PC-3 (cell line): ENCODE data around the gene ZNF469. TPM values are rescaled to one million over a fixed set of nuclear protein-coding genes. Genes with fewer than 3 reads are reported as not detected.

Experiments used
- ATAC-seq: fragments of 200-7000 bp; cut with Tn5 transposase; 2 replicates; pipeline ENCODE4 v1.9.1; 2020; ENCODE audit warnings: mild to moderate bottlenecking, moderate library complexity
- BruUV-seq: library from RNA; stranded (reverse); fragments of 400-500 nt; replicated peaks from 2 replicates; lab custom pipeline; 2021; lab: Mats Ljungman, UMichigan
- CTCF ChIA-PET: fragments of 300-600 bp; sonication (Branson Sonifier 250); formaldehyde crosslinking; loops from one replicate; lab custom pipeline; 2022; ENCODE audit warnings: antibody characterized with exemption; lab: Charles Lee
- POLR2A ChIA-PET: fragments of 300-600 bp; sonication (Branson Sonifier 250); formaldehyde crosslinking; loops from one replicate; lab custom pipeline; 2022; ENCODE audit warnings: antibody characterized with exemption; ENCODE audit not compliant: unreplicated experiment; lab: Charles Lee
- DNase-seq: peaks from one replicate; pipeline ENCODE4 v3.0.0-alpha.2; 2015
- H2AFZ ChIP-seq: fragments of 300-600 bp; sonication (generic); 2 replicates; pipeline ENCODE4 v1.6.0; 2016; ENCODE audit warnings: antibody characterized with exemption, low read length
- H3F3A ChIP-seq: fragments of 300-600 bp; sonication (generic); one replicate; pipeline ENCODE4 v1.6.0; 2017; ENCODE audit warnings: antibody characterized with exemption, low read length, control low read depth, mild to moderate bottlenecking; ENCODE audit not compliant: unreplicated experiment
- H3K27ac ChIP-seq: fragments of 300-600 bp; sonication (generic); 2 replicates; pipeline ENCODE4 v1.5.1; 2016; ENCODE audit warnings: mild to moderate bottlenecking, low read length
- H3K27me3 ChIP-seq: fragments of 300-600 bp; sonication (generic); 2 replicates; pipeline ENCODE4 v1.6.1; 2016; ENCODE audit warnings: low read length, mixed read lengths
- H3K36me3 ChIP-seq: fragments of 300-600 bp; sonication (generic); 2 replicates; pipeline ENCODE4 v1.6.1; 2016; ENCODE audit warnings: low read depth, mixed run types, low read length, mixed read lengths
- H3K4me1 ChIP-seq: fragments of 300-600 bp; sonication (generic); 2 replicates; pipeline ENCODE4 v1.5.1; 2016; ENCODE audit warnings: low read length; ENCODE audit not compliant: insufficient read depth
- H3K4me2 ChIP-seq: fragments of 300-600 bp; sonication (generic); 2 replicates; pipeline ENCODE4 v1.6.0; 2016; ENCODE audit warnings: low read length
- H3K4me3 ChIP-seq: fragments of 300-600 bp; sonication (generic); 2 replicates; pipeline ENCODE4 v1.5.1; 2016; ENCODE audit warnings: mild to moderate bottlenecking, low read length, mixed read lengths
- H3K79me2 ChIP-seq: fragments of 300-600 bp; sonication (generic); 2 replicates; pipeline ENCODE4 v1.6.1; 2017; ENCODE audit warnings: low read length, mixed read lengths
- H3K9ac ChIP-seq: fragments of 300-600 bp; sonication (generic); 2 replicates; pipeline ENCODE4 v1.6.0; 2016; ENCODE audit warnings: mild to moderate bottlenecking, low read length
- H3K9me2 ChIP-seq: fragments of 300-600 bp; sonication (generic); replicated peaks from 2 replicates; pipeline ENCODE4 v1.6.1; 2016; ENCODE audit warnings: mixed run types, low read length, mixed read lengths
- H3K9me3 ChIP-seq: fragments of 300-600 bp; sonication (generic); 2 replicates; pipeline ENCODE4 v1.6.1; 2016; ENCODE audit warnings: low read length, mixed read lengths
- H4K20me1 ChIP-seq: fragments of 300-600 bp; sonication (generic); 2 replicates; pipeline ENCODE4 v1.6.1; 2016; ENCODE audit warnings: low read length, mixed read lengths
- EZH2 ChIP-seq: fragments of 300-600 bp; sonication (generic); IDR thresholded peaks from one replicate; pipeline ENCODE4 v1.6.1; 2017; ENCODE audit warnings: antibody characterized with exemption, mild to moderate bottlenecking, low read length; ENCODE audit not compliant: unreplicated experiment
- EZH2phosphoT487 ChIP-seq: fragments of 300-600 bp; sonication (generic); IDR thresholded peaks from 2 replicates; pipeline ENCODE4 v1.6.1; 2018; ENCODE audit warnings: mild to moderate bottlenecking, antibody characterized with exemption, low read length, borderline replicate concordance
- intact Hi-C: fragments of 100-400 bp; cut with micrococcal nuclease; formaldehyde crosslinking; loops from 2 replicates; pipeline ENCODE4 v1.9.0; 2023
- total RNA-seq: library from RNA; depleted of rRNA; stranded (reverse); fragments of >200 nt; gene quantifications from 2 replicates; pipeline ENCODE4 v1.2.3, GENCODE V29; 2014
- TF ChIP-seq, protein P1 (sequence below): fragments of 300-600 bp; sonication (generic); conservative IDR thresholded peaks from 2 replicates; pipeline ENCODE4 v1.5.1; 2017; ENCODE audit warnings: antibody characterized with exemption, low read depth, mild to moderate bottlenecking, low read length

ZNF469 gene
- total RNA-seq, 1 experiment from 2014 or later, result 3.1 TPM

DNA sequence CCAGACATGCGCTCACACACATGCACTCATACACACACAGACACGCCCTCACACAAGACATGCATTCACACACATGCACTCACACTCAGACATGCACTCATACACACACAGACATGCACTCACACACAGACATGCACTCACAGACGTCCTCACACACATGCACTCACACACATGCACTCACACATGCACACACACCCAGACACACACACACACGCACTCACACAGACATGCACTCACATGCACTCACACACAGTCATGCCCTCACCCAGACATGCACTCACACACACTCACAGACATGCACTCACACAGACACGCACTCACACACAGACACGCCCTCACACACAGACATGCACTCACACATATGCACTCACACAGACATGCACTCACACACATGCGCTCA, 2.1 kb upstream of the ZNF469 start:
- H3K79me2 ChIP-seq, result peaks cover 21% of the 10 kb centered on the region
- DNase-seq, result no peak
- no peaks in the 10 kb centered on the region for H3K9me3 ChIP-seq
- no peak overlapping the region for H3K27ac ChIP-seq
- ChIA-PET POLR2A (no interaction called here), CTCF (no interaction called here)
- H4K20me1 ChIP-seq, result no peaks in the 10 kb centered on the region
- ATAC-seq, result no peak
- H3K4me1 ChIP-seq, result peaks cover 6% of the 10 kb centered on the region
- H3K9me2 ChIP-seq, result no peaks in the 10 kb centered on the region
- H2AFZ ChIP-seq, result no peak overlapping the region
- TF ChIP-seq, protein P1, sequence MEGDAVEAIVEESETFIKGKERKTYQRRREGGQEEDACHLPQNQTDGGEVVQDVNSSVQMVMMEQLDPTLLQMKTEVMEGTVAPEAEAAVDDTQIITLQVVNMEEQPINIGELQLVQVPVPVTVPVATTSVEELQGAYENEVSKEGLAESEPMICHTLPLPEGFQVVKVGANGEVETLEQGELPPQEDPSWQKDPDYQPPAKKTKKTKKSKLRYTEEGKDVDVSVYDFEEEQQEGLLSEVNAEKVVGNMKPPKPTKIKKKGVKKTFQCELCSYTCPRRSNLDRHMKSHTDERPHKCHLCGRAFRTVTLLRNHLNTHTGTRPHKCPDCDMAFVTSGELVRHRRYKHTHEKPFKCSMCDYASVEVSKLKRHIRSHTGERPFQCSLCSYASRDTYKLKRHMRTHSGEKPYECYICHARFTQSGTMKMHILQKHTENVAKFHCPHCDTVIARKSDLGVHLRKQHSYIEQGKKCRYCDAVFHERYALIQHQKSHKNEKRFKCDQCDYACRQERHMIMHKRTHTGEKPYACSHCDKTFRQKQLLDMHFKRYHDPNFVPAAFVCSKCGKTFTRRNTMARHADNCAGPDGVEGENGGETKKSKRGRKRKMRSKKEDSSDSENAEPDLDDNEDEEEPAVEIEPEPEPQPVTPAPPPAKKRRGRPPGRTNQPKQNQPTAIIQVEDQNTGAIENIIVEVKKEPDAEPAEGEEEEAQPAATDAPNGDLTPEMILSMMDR, result no peak
- no peak for TF ChIP-seq EZH2phosphoT487
- no peak for TF ChIP-seq EZH2
- intact Hi-C loops, result loop anchor here (10.0 kb wide), 1 partner anchor 46 kb away; no protein-coding TSS in a partner anchor
- no TSS peak for BruUV-seq
- no peaks in the 10 kb centered on the region for H3K27me3 ChIP-seq
- no peak overlapping the region for H3K4me2 ChIP-seq
- no peak overlapping the region for H3K4me3 ChIP-seq
- no peaks in the 10 kb centered on the region for H3K36me3 ChIP-seq
- no peak overlapping the region for H3K9ac ChIP-seq
- H3F3A ChIP-seq, result no peaks in the 10 kb centered on the region

DNA sequence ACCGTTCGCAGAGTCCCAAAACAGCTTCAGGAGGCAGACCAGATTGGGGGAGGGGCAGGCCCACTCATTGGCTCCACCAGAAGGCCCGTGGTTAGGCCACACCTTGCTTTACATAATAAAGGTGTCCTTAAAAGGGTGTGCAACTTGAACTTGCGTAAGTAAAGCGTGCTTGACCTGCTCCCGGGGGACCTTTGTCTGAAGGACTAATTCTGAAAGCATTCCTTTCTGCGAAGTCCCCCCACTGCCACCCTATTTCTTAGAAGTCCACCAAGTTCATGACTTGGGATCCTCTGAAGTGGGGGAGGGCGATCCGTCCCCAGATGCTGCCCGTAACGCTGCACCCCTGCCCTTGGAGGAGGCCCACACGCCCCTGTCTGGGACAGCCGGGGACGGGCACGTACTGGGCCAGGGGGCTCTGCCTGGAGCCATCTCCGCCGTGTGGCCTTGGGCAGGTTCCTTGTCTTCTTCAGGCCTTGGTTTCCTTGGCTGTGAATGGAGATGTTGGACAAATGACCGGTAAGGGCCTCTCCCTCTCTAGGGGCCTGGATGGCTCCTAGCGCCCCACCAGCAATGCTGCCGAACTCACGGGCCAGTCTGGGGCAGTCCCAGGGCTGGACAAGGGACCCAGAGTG, 823 bp upstream of the ZNF469 start:
- Histone ChIP-seq H3F3A (no peaks in the 10 kb centered on the region), H3K9me3 (no peaks in the 10 kb centered on the region), H3K4me1 (peaks cover 6% of the 10 kb centered on the region), H3K4me3 (no peak overlapping the region), H3K36me3 (no peaks in the 10 kb centered on the region), H3K27me3 (no peaks in the 10 kb centered on the region), H3K27ac (peak overlapping the region; percentile 22; the same call in 1 of the 2 replicates), H3K79me2 (peaks cover 34% of the 10 kb centered on the region), H3K9ac (peak overlapping the region; percentile 94), H2AFZ (no peak overlapping the region), H3K4me2 (peak overlapping the region; percentile 79; the same call in 1 of the 2 replicates), H3K9me2 (no peaks in the 10 kb centered on the region), H4K20me1 (no peaks in the 10 kb centered on the region)
- no TSS peak for BruUV-seq
- POLR2A ChIA-PET, result no interaction called here
- CTCF ChIA-PET, result no interaction called here
- TF ChIP-seq EZH2, result no peak
- TF ChIP-seq, protein P1, result no peak
- no peak for TF ChIP-seq EZH2phosphoT487
- intact Hi-C loops, result loop anchor here (10.0 kb wide), 1 partner anchor 47 kb away; no protein-coding TSS in a partner anchor
- DNase-seq (no peak), ATAC-seq (no peak)
